Right lobe of liver (tissue), 6 donors: ENCODE data around the gene SH2D2A. TPM values are rescaled to one million over a fixed set of nuclear protein-coding genes. Genes with fewer than 3 reads are reported as not detected.

ENCODE experiments used
- ATAC-seq, 4 donors: fragments of 200-7000 bp; cut with Tn5 transposase; one replicate each; pipeline ENCODE4 v1.9.1; 2020; ENCODE audit warnings: mild to moderate bottlenecking in 4 of 4, moderate library complexity in 4 of 4
- DNase-seq, 3 donors: peaks; one replicate each; pipeline ENCODE4 v3.0.0-alpha.2; 2020
- H3K27ac ChIP-seq, 3 donors: fragments of 200-600 bp; one replicate each; pipeline ENCODE4 v1.8.0; 2022
- H3K27me3 ChIP-seq, 2 donors: fragments of 200-600 bp; one replicate each; pipeline ENCODE4 v1.8.0; 2022
- H3K36me3 ChIP-seq, 4 donors: fragments of 200-600 bp; sonication (generic) in 1 of 4; one replicate each; pipeline versions ENCODE4 v1.5.1 to v1.8.0; 2017 to 2022; ENCODE audit warnings: control low read depth in 1 of 4
- H3K4me1 ChIP-seq, 4 donors: fragments of 200-600 bp; sonication (generic) in 1 of 4; one replicate each; pipeline versions ENCODE4 v1.5.1 to v1.8.0; 2017 to 2022; ENCODE audit warnings: control low read depth in 1 of 4
- H3K4me3 ChIP-seq, 3 donors: fragments of 200-600 bp; one replicate each; pipeline ENCODE4 v1.8.0; 2022
- H3K9me3 ChIP-seq, 4 donors: fragments of 200-600 bp; sonication (generic) in 1 of 4; one replicate each; pipeline versions ENCODE4 v1.5.1 to v1.8.0; 2017 to 2022; ENCODE audit warnings: control low read depth in 1 of 4
- CTCF ChIP-seq, 4 donors: fragments of 200-600 bp in 3 of 4; fragments of 450-650 bp in 1 of 4; IDR thresholded peaks; one replicate each; pipeline versions ENCODE4 v1.5.1 to v1.8.0; 2016 to 2022; ENCODE audit warnings: antibody characterized with exemption in 4 of 4, mild to moderate bottlenecking in 2 of 4
- POLR2A ChIP-seq: fragments of 450-650 bp; IDR thresholded peaks from one replicate; pipeline ENCODE4 v1.6.1; 2017; ENCODE audit warnings: antibody characterized with exemption, mild to moderate bottlenecking
- WGBS: methylation state at CpG from one replicate; pipeline ENCODE4 v1.1.6; 2018; ENCODE audit warnings: low coverage, low lambda C conversion rate; ENCODE audit not compliant: insufficient coverage; ENCODE audit errors: missing lambda C conversion rate; 5-methylcytosine and 5-hydroxymethylcytosine counted together
- intact Hi-C, 2 donors: fragments of 100-400 bp; cut with DNase I; formaldehyde crosslinking; loops; one replicate each; pipeline versions ENCODE4 v1.11.2 to v1.14.1; 2022
- long read RNA-seq: library from polyadenylated mRNA; unstranded; transcript quantifications from one replicate; pipeline ENCODE4 v2.0.0, GENCODE V29; 2019
- total RNA-seq, 6 experiments: library from RNA; depleted of rRNA in 2 of 6; stranded (reverse); fragments of >200 nt in 2 of 6; fragmentation: NEBNext Ultra II Directional in 3 of 6; extraction: Animal tissue kit (Norgen Biotek cat#: 25700) in 3 of 6; gene quantifications; one replicate each; pipeline versions ENCODE4 v1.1.0 to v1.2.4, GENCODE V29; 2016 to 2023
- donor health status: DM: no; HTN: yes; CAD: no.
- donor health status: DM: no; HTN: no; CAD: no.
- donor health status: DM: no; HTN: no; CAD: no.
- donor health status: DM: no; HTN: yes; CAD: no.
- donor health status: DM: no; HTN: yes; CAD: no.

SH2D2A gene
- total RNA-seq: 1 to 10 TPM in 1 of 6 experiments, under 1 TPM in 5; 0.32 to 1.3 (median 0.67) TPM
- long read RNA-seq: 0 reads

GRCh38 chr1:156816561-156817328 is at the start of gene SH2D2A:
TSS of gene SH2D2A (minus strand) at chr1:156816848. CDS start at chr1:156816708, 140 bp downstream.
- 21% methylated on average over 5 of the region's 10 CpGs for WGBS
- peak; percentile 60 to 66 (median 62) for ATAC-seq
- Histone ChIP-seq H3K27ac (peak within 1 kb of the TSS; percentile 58 to 69 (median 63)), H3K4me1 (peaks cover 0 to 11% (median 0%) of the 10 kb centered on the region in 4 donors), H3K9me3 (no peaks in the 10 kb centered on the region), H3K4me3 (peak within 1 kb of the TSS in 1 of 3 donors; percentile 13), H3K27me3 (no peaks in the 10 kb centered on the region), H3K36me3 (no peaks in the 10 kb centered on the region)
- peak in 2 of 3 donors; percentile 49 to 56 for DNase-seq
- intact Hi-C loops: no loop called here
- TF ChIP-seq POLR2A (peak; percentile 65), CTCF (IDR thresholded peaks at IDR 0.05) (no peak)

GRCh38 chr1:156865865-156866248 is 49.2 kb upstream of the SH2D2A start:
- no peak for DNase-seq
- Histone ChIP-seq H3K36me3 (no peaks in the 10 kb centered on the region), H3K4me3 (no peak overlapping the region), H3K4me1 (peaks cover 0 to 3% (median 0%) of the 10 kb centered on the region in 4 donors), H3K27me3 (peaks cover 3 to 4% of the 10 kb centered on the region in 2 donors), H3K9me3 (no peaks in the 10 kb centered on the region), H3K27ac (no peak overlapping the region)
- intact Hi-C loops: no loop called here
- no peak for ATAC-seq
- 46% methylated on average over 3 of the region's 4 CpGs for WGBS
- TF ChIP-seq CTCF (IDR thresholded peaks at IDR 0.05) (no peak), POLR2A (no peak)

- H3K36me3 ChIP-seq: no peaks in the 10 kb centered on the region
- no peak for TF ChIP-seq POLR2A
- TF ChIP-seq CTCF (IDR thresholded peaks at IDR 0.05): no peak
- H3K4me3 ChIP-seq: no peak overlapping the region
- intact Hi-C loops: no loop called here
- no peak for ATAC-seq
- peaks cover 0 to 9% (median 0%) of the 10 kb centered on the region in 4 donors for H3K4me1 ChIP-seq
- H3K27ac ChIP-seq: no peak overlapping the region
- DNase-seq: no peak
- H3K27me3 ChIP-seq: peaks cover 4 to 5% of the 10 kb centered on the region in 2 donors
- 68% methylated on average over 4 of the region's 9 CpGs for WGBS
- no peaks in the 10 kb centered on the region for H3K9me3 ChIP-seq
Observed at GRCh38 chr1:156865258-156865657, 48.6 kb upstream of the SH2D2A start.

- Histone ChIP-seq H3K4me1 (peaks cover 0 to 13% (median 0%) of the 10 kb centered on the region in 4 donors), H3K27ac (no peak overlapping the region), H3K36me3 (no peaks in the 10 kb centered on the region), H3K9me3 (no peaks in the 10 kb centered on the region), H3K27me3 (peaks cover 4 to 6% of the 10 kb centered on the region in 2 donors), H3K4me3 (no peak overlapping the region)
- no CpG with 5 or more reads among the region's 4 CpGs for WGBS
- DNase-seq (no peak), ATAC-seq (no peak)
- intact Hi-C loops: no loop called here
- no peak for TF ChIP-seq CTCF (IDR thresholded peaks at IDR 0.05)
- TF ChIP-seq POLR2A: no peak
Observed at GRCh38 chr1:156864796-156865195, 48.1 kb upstream of the SH2D2A start.
